ENCODE data around the gene RUNX2. TPM values are rescaled to one million over a fixed set of nuclear protein-coding genes. Genes with fewer than 3 reads are reported as not detected.
A peak's percentile ranks its signal among the peaks of the same experiment; 100 is the strongest.

Gene RUNX2
- total and polyA plus RNA-seq, 2 of the 8 experiments (the other 6 are each of a cell fraction or from before 2014, with no cell fraction given): 0.26 to 1.2 TPM

- Histone ChIP-seq H3K9me3 (ENCODE audit: insufficient read depth in 2 of 2, low read depth in 1 of 2, low read length in 1 of 2) (no peaks in the 10 kb centered on the region), H3K14ac (ENCODE audit: insufficient read length) (no peak overlapping the region), H3K4me3 (ENCODE audit: extremely low read depth in 1 of 4, insufficient read depth in 2 of 4, low read depth in 3 of 4, low read length in 4 of 4) (no peak overlapping the region), H2BK5ac (ENCODE audit: low read depth, low read length) (no peak overlapping the region), H3K36me3 (ENCODE audit: control insufficient read depth in 2 of 4, insufficient read depth in 4 of 4, low read length in 3 of 4) (no peaks in the 10 kb centered on the region), H2BK120ac (replicated peaks; ENCODE audit: low read depth, low read length) (no peak overlapping the region), H3K23ac (ENCODE audit: insufficient read length) (no peak overlapping the region), H3K4me1 (replicated peaks in 1 of 4; ENCODE audit: control insufficient read depth in 3 of 4, insufficient read depth in 4 of 4, low read length in 3 of 4) (no peaks in the 10 kb centered on the region; a peak in 1 of 7 replicates), H3K79me1 (ENCODE audit: low read depth, low read length) (no peaks in the 10 kb centered on the region), H3K23me2 (ENCODE audit: low read depth, low read length) (no peaks in the 10 kb centered on the region), H4K20me1 (replicated peaks in 1 of 2; ENCODE audit: control insufficient read depth in 1 of 2, insufficient read depth in 2 of 2, low read length in 2 of 2) (no peaks in the 10 kb centered on the region), H3K27ac (ENCODE audit: low read depth, low read length) (no peak overlapping the region), H4K8ac (ENCODE audit: extremely low read depth, insufficient read depth, low read length) (no peak overlapping the region), H3K9ac (replicated peaks in 1 of 4; ENCODE audit: extremely low read depth in 1 of 4, low read depth in 3 of 4, low read length in 3 of 4) (no peak overlapping the region), H2BK12ac (ENCODE audit: low read depth, low read length) (no peak overlapping the region), H2AK5ac (ENCODE audit: low read depth, low read length) (no peak overlapping the region), H2AFZ (ENCODE audit: low read length) (0 out of 2 replicates have a peak overlapping the region, but pooled peaks have one; percentile 24), H3K18ac (ENCODE audit: extremely low read depth, low read length) (no peak overlapping the region), H3K27me3 (replicated peaks in 1 of 4; ENCODE audit: control insufficient read depth in 3 of 4, extremely low read depth in 1 of 4, insufficient read depth in 3 of 4, low read length in 3 of 4) (no peaks in the 10 kb centered on the region), H3K56ac (replicated peaks; ENCODE audit: insufficient read length, low read depth, low read length) (no peak overlapping the region), H4K5ac (ENCODE audit: insufficient read length, low read depth, low read length) (no peak overlapping the region), H4K91ac (replicated peaks; ENCODE audit: insufficient read length, low read length) (no peak overlapping the region), H2BK20ac (ENCODE audit: low read length) (no peak overlapping the region), H3K4me2 (ENCODE audit: insufficient read depth in 1 of 2, low read depth in 2 of 2, low read length in 2 of 2) (no peak overlapping the region), H2BK15ac (ENCODE audit: low read length) (no peak overlapping the region), H3K79me2 (ENCODE audit: control insufficient read depth in 1 of 2, insufficient read depth in 2 of 2, low read length in 2 of 2) (no peaks in the 10 kb centered on the region), H3K4ac (replicated peaks; ENCODE audit: insufficient read length, low read depth, low read length) (no peak overlapping the region)
- ChIA-PET POLR2A (ENCODE audit: partially characterized antibody) (no interaction called here), CTCF (ENCODE audit: partially characterized antibody) (interaction anchor here (1.0 to 1.4 kb wide), 2 partner anchors 72 to 77 kb away, joined by 3 read pairs; no protein-coding TSS in a partner anchor)
- DNase-seq (ENCODE audit: low read depth in 1 of 2, low spot score in 2 of 2): no peak
- WGBS, 2 experiments (ENCODE audit: extremely low coverage in 1 of 2, insufficient coverage in 1 of 2, insufficient read length in 1 of 2, insufficient replicate concordance in 2 of 2, low coverage in 1 of 2, low lambda C conversion rate in 2 of 2, missing lambda C conversion rate in 1 of 2): 87% methylated on average over 3 of the region's 3 CpGs; no CpG with 5 or more reads in 1 of the 2 experiments
- TF ChIP-seq TBP (IDR thresholded peaks at IDR 0.05; ENCODE audit: low read depth, low read length): no peak
- FAIRE-seq: no peak
Observed at GRCh38 chr6:45650524-45651135, 322.5 kb downstream of the RUNX2 start.

All from H1 (cell line).